ENCODE measurements around the gene TMEM258.
A peak's percentile ranks its signal among the peaks of the same experiment; 100 is the strongest.

The TMEM258 gene

GRCh38 chr11:61794579-61794978 lies 2.2 kb upstream of the TMEM258 start:
- no peaks in the 10 kb centered on the region for H3K27me3 Mint-ChIP-seq
- no peaks in the 10 kb centered on the region for H3K9me3 Mint-ChIP-seq
- H3K4me3 Mint-ChIP-seq = peak overlapping the region; percentile 92
- peaks cover 69% of the 10 kb centered on the region for H3K36me3 Mint-ChIP-seq (ENCODE audit: low read depth)
- H3K4me1 Mint-ChIP-seq (ENCODE audit: low read depth) = peaks cover 58% of the 10 kb centered on the region
- H3K27ac Mint-ChIP-seq = peak overlapping the region; percentile 71

DNA sequence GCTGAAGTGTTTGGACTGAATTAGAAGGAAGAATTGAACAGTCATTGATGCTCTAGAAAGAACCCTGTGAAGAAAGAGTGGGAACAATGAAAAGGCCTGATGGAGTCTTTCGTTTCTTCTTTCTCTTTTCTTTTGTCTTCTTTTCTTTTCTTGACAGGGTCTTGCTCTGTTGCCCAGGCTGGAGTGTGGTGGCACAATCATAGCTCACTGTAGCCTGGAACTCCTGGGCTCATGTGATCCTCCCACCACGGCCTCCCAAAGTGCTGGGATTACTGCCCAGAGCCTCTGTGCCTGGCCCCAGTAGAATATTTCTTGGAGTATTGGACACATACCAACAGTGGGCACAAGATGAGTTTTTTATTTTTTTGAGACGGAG lies 1.4 kb upstream of the TMEM258 start:
- Mint-ChIP-seq H3K4me1 (ENCODE audit: low read depth) (peaks cover 52% of the 10 kb centered on the region), H3K36me3 (ENCODE audit: low read depth) (peaks cover 70% of the 10 kb centered on the region), H3K4me3 (peak overlapping the region; percentile 92), H3K27me3 (no peaks in the 10 kb centered on the region), H3K9me3 (no peaks in the 10 kb centered on the region), H3K27ac (peak overlapping the region; percentile 100)

DNA sequence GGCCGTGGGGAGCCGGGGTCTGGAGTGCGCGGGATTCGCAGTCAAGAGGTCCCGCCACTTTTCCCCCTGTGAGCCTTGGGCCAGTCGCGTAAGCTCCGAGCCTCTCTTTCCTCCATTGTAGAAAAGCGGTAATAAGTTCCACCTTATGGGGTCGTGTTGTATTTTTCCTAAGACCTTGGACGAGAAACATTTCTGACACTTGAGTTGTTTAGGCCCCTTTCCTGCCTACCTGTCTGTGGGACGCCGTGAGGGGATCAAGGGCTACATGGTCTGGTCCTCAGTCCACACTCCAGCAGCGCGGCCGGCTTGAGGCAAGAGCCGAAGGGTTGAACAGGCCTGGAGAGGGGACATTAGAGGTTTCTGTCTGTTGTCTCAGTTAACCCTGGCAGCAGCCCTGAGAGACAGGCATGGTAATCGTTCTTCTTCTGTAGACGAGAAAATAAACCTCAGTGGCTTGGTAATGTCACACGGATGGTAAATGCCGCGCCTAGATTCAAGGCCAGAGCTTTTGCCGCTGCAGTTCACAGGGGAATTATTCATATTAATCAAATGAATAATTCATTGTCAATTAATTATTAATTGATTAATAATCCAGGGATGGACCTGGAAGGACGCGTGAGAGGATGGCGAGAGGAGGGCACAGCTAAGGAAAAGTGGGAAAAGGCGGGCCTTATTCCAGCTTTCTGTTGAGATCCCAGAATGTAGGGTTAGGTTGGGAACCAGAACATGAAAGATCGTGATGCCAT lies 857 bp upstream of the TMEM258 start:
- H3K36me3 Mint-ChIP-seq (ENCODE audit: low read depth) = peaks cover 71% of the 10 kb centered on the region
- H3K4me3 Mint-ChIP-seq = peak overlapping the region; percentile 92
- no peaks in the 10 kb centered on the region for H3K9me3 Mint-ChIP-seq
- H3K4me1 Mint-ChIP-seq (ENCODE audit: low read depth) = peaks cover 50% of the 10 kb centered on the region
- no peaks in the 10 kb centered on the region for H3K27me3 Mint-ChIP-seq
- H3K27ac Mint-ChIP-seq = peak overlapping the region; percentile 100

- peak overlapping the region; percentile 100 for H3K27ac Mint-ChIP-seq
- H3K9me3 Mint-ChIP-seq = no peaks in the 10 kb centered on the region
- H3K4me3 Mint-ChIP-seq = peak overlapping the region; percentile 92
- H3K27me3 Mint-ChIP-seq = no peaks in the 10 kb centered on the region
- H3K4me1 Mint-ChIP-seq (ENCODE audit: low read depth) = peaks cover 47% of the 10 kb centered on the region
- peaks cover 63% of the 10 kb centered on the region for H3K36me3 Mint-ChIP-seq (ENCODE audit: low read depth)
Observed at GRCh38 chr11:61791737-61792309, 576 bp downstream of the TMEM258 start.

DNA sequence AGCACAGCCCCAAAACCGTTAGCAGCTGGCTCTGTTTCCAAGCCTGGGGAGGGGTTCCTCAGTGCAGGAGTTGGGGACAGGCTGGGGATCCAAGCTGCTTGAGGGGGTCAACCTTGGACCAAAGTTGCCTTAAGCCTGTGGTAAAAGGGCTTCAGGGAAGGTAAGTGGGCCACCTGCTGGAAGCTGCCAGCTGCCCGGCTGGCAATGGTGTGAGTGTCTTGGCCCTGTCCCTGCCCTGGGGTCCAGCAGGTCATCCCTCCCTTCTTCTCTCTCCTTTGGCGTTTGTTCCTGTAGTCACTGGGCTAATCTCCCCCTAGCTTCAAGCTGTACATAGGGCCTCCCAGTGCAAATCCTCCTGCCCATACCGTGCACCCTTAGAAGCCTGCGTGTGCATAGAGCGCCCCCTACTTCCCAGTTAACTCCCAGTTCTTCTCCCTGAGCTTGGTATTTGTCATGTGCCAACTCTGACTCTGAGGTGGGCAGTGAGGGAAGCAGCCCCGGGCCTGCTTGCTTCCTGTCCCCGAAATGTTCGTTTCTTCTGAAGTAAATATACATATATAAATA lies 4.4 kb downstream of the TMEM258 start:
- no peak overlapping the region for H3K27ac Mint-ChIP-seq
- H3K4me1 Mint-ChIP-seq (ENCODE audit: low read depth) = peaks cover 16% of the 10 kb centered on the region
- no peaks in the 10 kb centered on the region for H3K27me3 Mint-ChIP-seq
- H3K36me3 Mint-ChIP-seq (ENCODE audit: low read depth) = peaks cover 38% of the 10 kb centered on the region
- H3K4me3 Mint-ChIP-seq = no peak overlapping the region
- H3K9me3 Mint-ChIP-seq = no peaks in the 10 kb centered on the region

GRCh38 chr11:61785837-61786402 lies 6.5 kb downstream of the TMEM258 start:
- H3K27ac Mint-ChIP-seq = no peak overlapping the region
- H3K9me3 Mint-ChIP-seq = no peaks in the 10 kb centered on the region
- H3K36me3 Mint-ChIP-seq (ENCODE audit: low read depth) = peaks cover 32% of the 10 kb centered on the region
- H3K4me1 Mint-ChIP-seq (ENCODE audit: low read depth) = peaks cover 8% of the 10 kb centered on the region
- no peaks in the 10 kb centered on the region for H3K27me3 Mint-ChIP-seq
- H3K4me3 Mint-ChIP-seq = no peak overlapping the region

DNA sequence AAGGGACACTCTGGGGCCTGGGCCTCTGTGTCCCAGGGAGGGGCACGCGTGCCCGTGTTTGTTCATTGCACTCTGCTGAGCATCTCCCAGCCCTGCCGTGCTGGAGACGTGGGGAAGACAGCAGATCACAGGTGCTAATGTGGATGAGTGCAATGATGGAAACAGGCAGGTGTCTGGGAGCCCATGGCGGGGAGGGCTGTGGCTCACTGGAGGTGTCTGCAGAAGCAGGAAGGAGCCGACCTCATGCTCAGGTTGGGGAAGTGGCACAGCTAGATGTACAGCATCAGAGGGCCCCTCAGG lies 7.9 kb downstream of the TMEM258 start:
- Mint-ChIP-seq H3K4me1 (ENCODE audit: low read depth) (no peaks in the 10 kb centered on the region), H3K27me3 (no peaks in the 10 kb centered on the region), H3K9me3 (no peaks in the 10 kb centered on the region), H3K36me3 (ENCODE audit: low read depth) (peaks cover 19% of the 10 kb centered on the region), H3K27ac (no peak overlapping the region), H3K4me3 (no peak overlapping the region)

GRCh38 chr11:61783717-61784505 lies 8.5 kb downstream of the TMEM258 start:
- Mint-ChIP-seq H3K9me3 (no peaks in the 10 kb centered on the region), H3K27me3 (no peaks in the 10 kb centered on the region), H3K4me1 (ENCODE audit: low read depth) (no peaks in the 10 kb centered on the region), H3K36me3 (ENCODE audit: low read depth) (peaks cover 14% of the 10 kb centered on the region), H3K27ac (no peak overlapping the region), H3K4me3 (no peak overlapping the region)

GRCh38 chr11:61782841-61783240 lies 9.6 kb downstream of the TMEM258 start:
- Mint-ChIP-seq H3K27ac (no peak overlapping the region), H3K27me3 (peaks cover 5% of the 10 kb centered on the region), H3K4me3 (no peak overlapping the region), H3K36me3 (ENCODE audit: low read depth) (peaks cover 5% of the 10 kb centered on the region), H3K4me1 (ENCODE audit: low read depth) (peaks cover 3% of the 10 kb centered on the region), H3K9me3 (no peaks in the 10 kb centered on the region)

DNA sequence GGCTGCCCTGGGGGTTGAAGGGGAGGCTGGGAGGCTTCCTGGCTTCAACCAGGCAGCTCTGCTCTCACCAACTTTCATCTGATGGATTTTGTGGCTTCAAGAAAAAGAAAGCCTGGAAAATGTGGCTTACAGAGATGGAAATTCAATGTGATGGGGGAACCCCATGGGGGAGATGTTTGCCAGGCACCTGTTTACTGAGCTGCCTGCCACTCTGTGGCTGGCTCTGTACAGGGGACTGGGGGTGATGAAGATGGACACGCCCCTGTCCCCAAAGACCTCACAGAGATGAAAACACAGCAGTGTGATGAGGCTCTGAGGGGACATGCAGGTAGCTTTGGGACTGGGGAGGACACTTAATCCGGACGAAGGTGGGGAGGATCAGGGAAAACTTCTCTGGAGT lies 10.1 kb downstream of the TMEM258 start:
- peaks cover 5% of the 10 kb centered on the region for H3K36me3 Mint-ChIP-seq (ENCODE audit: low read depth)
- peaks cover 3% of the 10 kb centered on the region for H3K4me1 Mint-ChIP-seq (ENCODE audit: low read depth)
- H3K27ac Mint-ChIP-seq = no peak overlapping the region
- no peaks in the 10 kb centered on the region for H3K9me3 Mint-ChIP-seq
- H3K4me3 Mint-ChIP-seq = no peak overlapping the region
- H3K27me3 Mint-ChIP-seq = peaks cover 5% of the 10 kb centered on the region

GRCh38 chr11:61781585-61781984 lies 10.8 kb downstream of the TMEM258 start:
- H3K4me1 Mint-ChIP-seq (ENCODE audit: low read depth) = peaks cover 5% of the 10 kb centered on the region

GRCh38 chr11:61780581-61781162 lies 11.7 kb downstream of the TMEM258 start:
- no peak overlapping the region for H3K27ac Mint-ChIP-seq
- peaks cover 6% of the 10 kb centered on the region for H3K4me1 Mint-ChIP-seq (ENCODE audit: low read depth)
- H3K4me3 Mint-ChIP-seq = no peak overlapping the region
- H3K36me3 Mint-ChIP-seq (ENCODE audit: low read depth) = no peaks in the 10 kb centered on the region
- H3K27me3 Mint-ChIP-seq = peaks cover 10% of the 10 kb centered on the region
- H3K9me3 Mint-ChIP-seq = no peaks in the 10 kb centered on the region

More at GRCh38 chr11:61781585-61781984, 10.8 kb downstream of the TMEM258 start:
- H3K36me3 Mint-ChIP-seq (ENCODE audit: low read depth) = peaks cover under 1% of the 10 kb centered on the region
- H3K9me3 Mint-ChIP-seq = no peaks in the 10 kb centered on the region
- no peak overlapping the region for H3K27ac Mint-ChIP-seq
- H3K4me3 Mint-ChIP-seq = no peak overlapping the region
- H3K27me3 Mint-ChIP-seq = peaks cover 6% of the 10 kb centered on the region

DNA sequence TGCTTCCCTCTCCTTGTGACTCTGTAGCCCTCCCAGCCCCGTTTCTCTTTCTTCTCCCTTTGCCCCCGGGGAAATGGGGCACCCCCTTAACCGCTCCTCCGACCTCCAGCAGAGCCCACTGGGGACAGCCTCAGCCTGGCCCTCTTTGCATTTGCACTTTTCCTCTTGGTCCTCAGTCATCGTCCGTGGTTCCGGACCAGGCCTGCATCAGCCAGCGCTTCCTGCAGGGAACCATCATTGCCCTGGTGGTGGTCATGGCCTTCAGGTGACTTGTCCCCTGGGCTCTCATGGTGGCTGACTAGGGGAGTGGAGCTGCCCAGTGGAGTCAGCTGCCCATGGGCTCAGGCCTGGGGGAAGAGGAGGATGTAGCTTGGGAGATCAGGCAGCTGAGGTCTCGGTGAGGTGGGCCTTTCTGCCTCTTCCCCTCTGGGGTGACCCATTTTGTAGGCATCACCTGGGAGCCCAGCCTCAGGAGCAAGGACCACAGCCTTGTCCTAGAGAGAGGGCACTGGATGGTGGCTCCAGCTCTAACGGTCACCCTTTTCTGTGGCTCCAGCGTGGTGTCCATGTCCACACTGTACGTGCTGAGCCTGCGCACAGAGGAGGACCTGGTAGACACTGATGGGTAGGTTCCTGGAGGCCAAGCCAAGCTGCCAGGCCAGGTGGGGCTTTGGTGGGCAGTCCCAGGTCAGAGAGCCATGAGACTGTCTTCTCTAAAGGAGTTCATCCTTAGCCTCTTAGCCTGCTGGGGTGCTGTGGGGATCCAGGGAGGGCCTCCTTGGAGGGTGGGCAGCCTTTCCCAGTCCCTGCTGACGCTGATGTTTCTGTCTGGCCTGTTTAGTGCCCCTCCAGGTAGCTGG lies 12.5 kb downstream of the TMEM258 start:
- H3K4me3 Mint-ChIP-seq = no peak overlapping the region
- H3K36me3 Mint-ChIP-seq (ENCODE audit: low read depth) = no peaks in the 10 kb centered on the region
- H3K9me3 Mint-ChIP-seq = no peaks in the 10 kb centered on the region
- H3K4me1 Mint-ChIP-seq (ENCODE audit: low read depth) = peaks cover 6% of the 10 kb centered on the region
- peaks cover 10% of the 10 kb centered on the region for H3K27me3 Mint-ChIP-seq
- H3K27ac Mint-ChIP-seq = no peak overlapping the region
